CD4-positive, alpha-beta T cell treated with Interleukin-15 for 1 hour (primary cell): Measurements from ENCODE around the gene COA6.
"Not testable (repeated sequence)": the region's sequence is repeated elsewhere in the genome, so short reads cannot be mapped to it uniquely, and the experiment has no call there.

ENCODE experiments used
- DNase-seq: peaks from one replicate; pipeline ENCODE4 v3.0.0-alpha.2; 2020

Gene COA6

DNA sequence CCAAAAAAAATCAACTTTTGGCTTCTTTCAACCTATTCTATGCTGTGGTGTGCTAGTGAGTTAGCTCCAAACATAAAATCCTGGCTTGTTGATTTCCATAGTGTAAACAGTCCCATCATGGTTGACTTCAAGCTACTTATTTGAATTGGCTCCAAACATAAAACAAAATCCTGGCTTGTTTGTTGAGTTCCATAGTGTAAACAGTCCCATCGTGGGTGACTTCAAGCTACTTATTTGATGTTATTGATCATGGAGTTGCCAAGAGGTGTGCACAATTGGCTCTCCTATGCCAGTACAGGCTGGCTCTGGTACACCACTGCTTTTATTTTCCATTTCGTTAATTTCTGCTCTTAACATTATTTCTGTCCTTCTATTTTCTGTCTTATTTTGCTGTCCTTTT lies 1.8 kb upstream of the COA6 start:
- DNase-seq, result no peak

DNA sequence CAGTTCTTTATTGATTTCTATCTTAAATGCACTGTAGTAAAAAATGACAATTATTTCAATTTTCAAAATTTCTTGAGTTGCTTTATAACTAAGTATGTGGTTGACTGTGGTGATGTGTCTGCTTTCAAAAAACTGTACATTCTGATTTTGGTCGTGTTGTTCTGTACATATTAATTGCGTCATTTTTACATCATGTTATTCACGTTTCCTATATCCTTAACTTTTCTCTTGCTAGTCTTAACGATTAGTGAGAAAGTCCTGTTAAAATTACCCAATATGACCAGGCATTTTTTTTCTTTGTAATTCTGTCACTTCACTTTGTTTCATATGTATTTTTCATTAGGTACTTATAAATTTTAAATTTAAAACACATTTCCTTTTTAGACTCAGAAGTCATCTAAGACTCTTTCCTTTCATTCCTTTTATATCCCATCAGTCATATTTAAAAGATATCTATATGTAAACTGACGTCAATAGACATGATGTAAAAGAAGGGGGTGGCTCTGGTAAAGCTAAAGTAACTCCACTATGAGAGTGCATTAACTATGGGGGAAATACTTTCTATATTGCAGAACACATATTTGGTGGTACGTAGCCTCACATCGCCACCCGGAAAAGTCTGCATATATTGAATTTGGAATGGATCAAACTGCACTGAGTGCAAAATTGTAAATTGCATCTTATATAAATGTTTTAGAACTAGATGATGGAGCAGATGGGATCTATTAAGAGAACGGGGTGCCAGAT lies 1.1 kb upstream of the COA6 start:
- DNase-seq, result no peak

DNA sequence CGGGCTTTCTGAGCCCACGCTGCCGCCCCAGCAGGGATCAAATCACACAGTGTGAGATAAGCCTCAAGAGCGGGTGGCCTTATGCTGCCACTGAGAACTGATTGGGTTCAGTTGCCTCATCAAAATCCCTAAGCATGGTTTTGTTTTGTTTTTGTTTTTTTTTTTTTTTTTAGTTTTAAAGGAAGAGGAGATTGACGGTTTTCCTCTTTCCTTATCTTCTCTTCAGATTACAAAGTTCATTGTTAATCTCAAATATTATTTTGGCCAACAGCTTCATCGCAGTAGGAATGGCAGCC lies 651 bp downstream of the COA6 start:
- DNase-seq, result no peak

DNA sequence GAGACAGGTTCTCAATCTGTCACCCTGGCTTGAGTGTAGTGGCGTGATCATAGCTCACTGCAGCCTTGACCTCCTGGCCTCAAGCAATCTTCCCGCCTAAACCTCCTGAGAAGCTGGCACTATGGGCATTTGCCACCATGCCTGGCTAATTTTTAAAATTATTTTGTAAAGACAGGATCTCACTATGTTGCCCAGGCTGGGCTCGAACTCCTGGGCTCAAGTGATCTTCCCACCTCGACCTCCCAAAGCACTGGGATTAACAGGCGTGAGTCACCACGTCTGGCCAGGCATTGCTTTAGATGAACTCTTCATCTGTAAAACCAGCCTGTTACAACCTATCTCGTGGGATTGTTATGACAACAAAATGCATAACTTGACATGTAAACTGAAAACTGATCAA lies 2.4 kb downstream of the COA6 start:
- no peak for DNase-seq

DNA sequence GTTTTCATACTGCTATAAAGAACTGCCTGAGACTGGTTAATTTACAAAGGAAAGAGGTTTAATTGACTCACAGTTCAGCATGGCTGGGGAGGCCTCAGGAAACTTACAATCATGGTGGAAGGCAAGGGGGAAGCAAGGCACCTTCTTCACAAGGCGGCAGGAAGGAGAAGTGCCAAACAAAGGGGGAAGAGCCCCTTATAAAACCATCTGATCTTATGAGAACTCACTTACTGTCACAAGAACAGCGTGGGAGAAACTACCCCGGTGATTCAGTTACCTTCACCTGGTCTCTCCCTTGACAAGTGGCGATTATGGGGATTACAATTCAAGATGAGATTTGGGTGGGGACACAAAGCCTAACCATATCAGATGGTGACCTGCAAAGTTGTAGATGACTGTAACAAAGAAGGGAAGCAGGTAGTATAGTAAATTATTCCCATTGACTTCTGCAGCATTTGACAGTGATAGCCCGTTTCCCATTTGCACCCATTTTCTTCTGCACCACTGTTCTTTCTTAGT lies 6.4 kb downstream of the COA6 start:
- DNase-seq, result not testable (repeated sequence)

DNA sequence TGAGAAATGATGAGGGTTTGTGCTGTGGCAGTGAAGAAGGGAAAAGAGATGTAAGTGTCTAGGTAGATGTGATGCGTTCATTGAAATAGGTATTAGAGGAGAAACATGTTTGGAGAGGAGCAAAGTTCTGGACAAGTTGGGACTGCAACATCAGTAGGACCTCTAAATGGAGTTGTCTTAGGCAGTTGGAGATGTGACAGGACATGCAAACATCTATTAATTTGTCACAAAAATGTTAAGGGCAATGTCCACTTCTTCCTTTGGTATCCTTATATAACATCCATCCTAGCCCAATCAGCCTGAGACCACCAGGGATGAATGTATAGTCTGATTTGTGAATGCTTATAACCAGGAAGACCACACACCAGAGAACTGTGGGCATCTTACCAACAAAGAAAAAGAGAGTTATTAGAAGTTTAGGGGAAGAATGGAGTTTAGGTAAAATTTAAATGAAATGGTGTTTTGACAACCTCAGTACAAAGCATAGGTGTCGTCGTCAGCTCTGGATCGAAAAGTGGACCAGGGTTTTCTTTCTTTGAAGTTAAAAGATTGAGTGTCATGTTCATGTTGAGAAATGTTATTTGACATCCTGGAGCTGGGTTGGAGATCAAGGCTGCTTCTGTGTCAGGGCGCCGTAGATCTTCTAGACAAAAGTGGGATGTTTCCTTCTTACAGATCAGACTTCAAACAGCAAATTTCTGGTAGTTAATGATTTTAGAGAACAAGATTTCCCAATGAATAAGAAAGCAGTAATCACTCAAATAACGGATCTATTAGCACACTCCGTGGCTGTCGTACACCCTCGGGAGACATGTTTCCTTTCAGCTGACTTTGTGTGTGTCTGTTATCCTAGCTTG lies 8.7 kb downstream of the COA6 start:
- no peak for DNase-seq

DNA sequence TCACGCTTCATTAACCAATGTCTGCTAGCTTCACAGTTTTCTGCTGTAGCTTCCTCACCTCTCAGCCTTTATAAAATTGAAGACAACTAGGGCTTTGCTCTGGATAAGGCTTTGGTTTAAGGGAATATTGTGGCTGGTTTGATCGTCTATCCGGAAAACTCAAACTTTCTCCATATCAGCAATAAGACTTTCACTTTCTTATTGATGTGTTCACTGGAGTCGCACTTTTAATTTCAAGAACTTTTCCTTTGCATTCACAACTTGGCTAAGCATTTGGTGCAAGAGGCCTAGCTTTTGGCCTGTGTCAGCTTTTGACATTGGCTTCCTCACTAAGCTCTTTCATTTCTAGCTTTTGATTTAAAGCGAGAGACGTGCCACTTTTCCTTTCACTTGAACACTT lies 12.9 kb downstream of the COA6 start:
- no peak for DNase-seq

DNA sequence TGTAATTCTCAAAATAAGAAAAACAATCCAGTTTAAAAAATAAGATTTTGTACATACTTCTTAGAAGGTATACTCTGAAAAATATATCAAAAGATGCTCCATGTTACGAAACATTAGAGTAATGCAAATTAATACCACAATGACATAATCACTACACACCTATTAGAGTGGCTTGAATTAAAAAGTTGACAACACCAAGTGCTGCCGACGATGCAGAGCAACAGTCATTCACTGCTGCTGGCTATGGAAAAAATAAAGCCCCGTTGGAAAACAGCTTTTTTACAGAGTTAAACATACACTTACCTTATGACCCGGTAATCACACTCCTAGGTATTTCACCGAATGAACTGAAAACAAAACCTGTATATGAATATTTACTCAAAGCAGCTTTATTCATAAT lies 14.8 kb downstream of the COA6 start:
- DNase-seq, result no peak

DNA sequence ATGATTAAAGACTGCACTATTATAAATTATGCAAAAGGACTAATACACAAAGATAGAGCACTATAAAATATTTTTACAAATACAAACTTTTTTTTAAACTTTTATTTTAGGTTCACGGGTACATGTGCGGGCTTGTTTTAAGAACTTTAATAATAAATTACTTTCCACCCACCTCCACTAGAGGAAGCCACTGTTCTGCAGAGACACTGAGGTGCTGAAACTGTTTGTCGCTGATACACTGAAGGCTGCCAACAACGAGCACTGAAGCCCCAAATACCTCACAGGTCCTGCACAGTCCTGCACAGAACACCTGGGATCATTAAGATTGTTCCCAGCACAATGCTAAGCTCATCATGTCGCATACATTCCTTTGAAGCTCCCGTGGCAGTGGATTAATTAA lies 19.9 kb downstream of the COA6 start:
- DNase-seq, result no peak

DNA sequence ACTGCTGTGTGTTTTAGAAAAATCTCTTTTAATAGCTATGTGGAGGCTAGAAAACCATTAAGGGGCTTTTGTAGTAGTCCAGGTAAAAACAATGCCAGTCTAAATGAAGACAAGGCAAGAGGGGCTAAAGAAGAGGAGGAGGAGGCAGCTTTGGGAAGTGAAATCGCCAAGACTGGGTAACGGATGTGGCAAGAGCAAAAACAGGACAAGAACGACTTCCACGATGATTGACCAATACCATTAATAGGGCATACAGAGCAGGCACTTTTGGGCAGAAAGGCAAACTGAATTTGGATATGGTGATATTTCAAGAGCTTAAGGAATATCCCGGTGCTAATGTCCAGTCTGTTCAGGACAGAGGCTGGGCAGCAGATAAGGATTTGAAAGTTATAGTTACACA lies 22.0 kb downstream of the COA6 start:
- no peak for DNase-seq

DNA sequence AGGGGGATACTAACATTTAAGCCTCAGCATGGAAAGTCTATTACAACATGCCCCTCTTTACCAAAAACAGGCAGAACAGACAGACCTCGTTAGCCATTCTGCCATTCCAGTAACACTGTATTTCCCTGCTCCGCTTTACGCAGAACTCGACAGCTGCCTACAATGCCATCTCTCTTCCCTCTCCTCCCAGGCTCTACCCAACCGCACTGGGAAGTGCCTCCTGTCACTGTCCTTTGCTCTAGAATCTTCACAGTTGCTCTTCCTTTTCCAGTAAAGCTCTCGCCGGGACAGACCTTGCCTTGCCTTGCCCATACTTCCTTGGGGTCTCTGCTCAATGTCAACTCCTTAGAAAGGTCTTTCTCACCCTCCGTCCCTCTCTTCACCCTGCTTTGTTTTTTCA lies 22.8 kb downstream of the COA6 start:
- DNase-seq, result no peak

DNA sequence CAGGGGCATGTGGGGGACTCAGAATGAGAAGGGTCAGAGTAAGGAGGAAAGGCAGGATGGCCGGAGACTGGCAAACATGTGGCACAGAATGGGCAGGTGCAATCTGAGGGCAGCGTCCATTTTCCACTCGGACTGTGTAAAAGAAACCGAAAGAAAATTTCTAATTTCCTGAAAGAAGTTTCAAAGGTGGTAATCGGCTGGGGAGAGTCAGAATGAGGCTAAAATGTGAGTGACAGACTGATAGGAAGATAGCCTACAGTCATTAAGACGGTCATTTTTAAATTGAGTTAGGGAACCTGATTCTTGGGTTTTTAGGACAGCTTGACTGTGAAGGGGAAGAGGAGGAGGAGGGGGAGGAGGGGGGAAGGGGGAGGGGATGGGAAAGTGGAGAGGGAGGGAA lies 23.6 kb downstream of the COA6 start:
- no peak for DNase-seq

DNA sequence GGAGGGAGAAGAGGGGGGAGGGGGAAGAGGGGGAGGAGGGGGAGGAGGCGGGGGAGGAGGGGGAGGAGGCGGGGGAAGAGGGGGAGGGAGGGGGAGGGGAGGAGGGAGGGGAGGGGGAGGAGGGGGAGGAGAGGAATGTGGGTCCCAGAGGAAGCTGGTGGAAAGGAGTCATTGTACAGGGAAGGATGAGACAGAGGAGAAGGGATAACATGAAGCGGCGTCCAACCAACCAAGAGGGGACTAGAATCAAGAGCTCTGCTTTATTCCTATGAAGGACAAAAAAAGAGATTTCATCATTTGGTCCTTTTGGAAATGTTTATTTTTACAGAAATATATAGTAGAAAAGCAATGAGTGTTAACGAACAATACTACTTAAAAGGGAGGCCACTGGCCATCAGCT lies 24.5 kb downstream of the COA6 start:
- DNase-seq, result no peak

DNA sequence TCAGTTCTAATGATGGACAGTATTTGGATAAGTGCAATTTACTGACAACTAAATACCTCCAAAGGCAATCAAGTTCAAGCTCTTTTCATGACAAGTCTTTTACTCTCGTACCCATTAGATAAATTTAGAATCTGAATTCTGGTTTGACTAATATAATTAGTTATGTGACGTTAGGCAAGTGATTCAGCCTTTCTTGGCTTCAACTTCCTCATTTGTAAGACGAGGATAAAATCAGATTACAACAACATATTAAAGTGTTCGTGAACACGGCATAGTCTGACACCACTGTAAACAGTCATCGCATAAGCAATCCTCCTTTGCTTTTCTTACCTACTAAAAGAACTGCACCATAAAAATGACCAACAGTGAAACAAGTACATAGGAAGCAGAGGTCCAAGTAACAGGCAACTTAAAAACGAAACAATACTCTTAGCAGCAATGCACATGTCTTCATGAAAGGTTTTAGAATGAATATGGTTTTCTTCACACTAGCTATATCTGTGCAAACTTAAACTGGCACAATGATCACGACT lies 25.7 kb downstream of the COA6 start:
- no peak for DNase-seq

DNA sequence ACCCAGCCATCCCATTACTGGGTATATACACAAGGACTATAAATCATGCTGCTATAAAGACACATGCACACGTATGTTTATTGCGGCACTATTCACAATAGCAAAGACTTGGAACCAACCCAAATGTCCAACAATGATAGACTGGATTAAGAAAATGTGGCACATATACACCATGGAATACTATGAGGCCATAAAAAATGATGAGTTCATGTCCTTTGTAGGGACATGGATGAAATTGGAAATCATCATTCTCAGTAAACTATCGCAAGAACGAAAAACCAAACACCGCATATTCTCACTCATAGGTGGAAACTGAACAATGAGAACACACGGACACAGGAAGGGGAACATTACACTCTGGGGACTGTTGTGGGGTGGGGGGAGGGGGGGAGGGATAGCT lies 26.3 kb downstream of the COA6 start:
- DNase-seq, result not testable (repeated sequence)

DNA sequence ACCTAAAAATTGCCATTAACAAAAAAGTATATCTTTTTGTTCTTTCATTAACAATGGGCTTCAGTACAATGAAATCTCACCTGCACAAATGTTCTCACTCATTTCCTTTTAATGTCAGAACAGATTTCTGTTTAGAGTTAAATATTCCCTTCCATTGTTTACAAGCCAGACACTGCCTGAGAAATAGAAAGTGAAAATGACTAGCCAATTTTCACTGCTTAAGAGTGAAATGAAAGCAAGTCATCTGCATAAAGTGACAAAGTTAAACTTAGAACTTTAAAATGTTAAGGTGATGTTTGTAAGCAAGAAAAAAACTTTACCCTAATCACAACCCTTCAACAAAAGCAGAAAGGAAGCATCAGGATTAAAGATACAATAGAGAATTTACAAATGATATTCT lies 27.5 kb downstream of the COA6 start:
- no peak for DNase-seq

DNA sequence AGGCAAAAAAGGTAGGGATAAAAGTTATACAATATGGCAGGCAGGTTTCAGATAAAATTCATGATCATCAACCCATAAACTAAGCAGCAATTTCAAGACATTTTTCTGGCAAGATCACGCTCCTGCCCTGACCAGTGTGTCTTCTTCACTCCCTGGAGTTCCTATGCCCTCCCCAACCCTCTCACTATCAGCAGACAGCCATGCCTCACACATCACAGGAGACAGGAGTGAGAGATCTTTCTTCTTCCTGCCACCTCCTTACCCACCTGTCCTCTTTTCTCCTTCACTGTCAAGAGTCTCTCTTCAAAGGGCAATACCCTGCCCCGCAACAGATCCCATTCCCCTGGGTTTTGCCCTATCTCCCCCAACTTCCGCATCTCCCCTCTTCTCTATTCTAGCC lies 28.4 kb downstream of the COA6 start:
- DNase-seq, result no peak

DNA sequence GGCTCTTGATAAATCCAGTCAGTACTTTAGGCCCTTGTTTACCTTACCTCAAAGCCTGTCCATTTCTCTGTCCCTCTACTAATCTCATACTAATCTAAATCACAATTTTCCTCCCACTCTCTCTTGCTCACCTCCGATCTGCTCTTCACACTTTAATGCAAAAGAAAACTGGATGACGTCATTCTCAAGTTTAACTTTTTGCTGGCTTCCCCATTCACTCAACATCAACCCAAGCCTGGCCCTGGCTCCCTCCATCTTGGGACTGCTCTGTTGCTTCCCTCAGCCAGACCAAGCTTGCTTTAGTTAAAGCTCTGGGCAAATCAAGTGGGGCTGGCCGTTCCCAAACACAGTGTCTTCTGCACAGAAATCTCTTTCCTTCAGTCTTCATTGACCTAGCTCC lies 29.7 kb downstream of the COA6 start:
- no peak for DNase-seq

DNA sequence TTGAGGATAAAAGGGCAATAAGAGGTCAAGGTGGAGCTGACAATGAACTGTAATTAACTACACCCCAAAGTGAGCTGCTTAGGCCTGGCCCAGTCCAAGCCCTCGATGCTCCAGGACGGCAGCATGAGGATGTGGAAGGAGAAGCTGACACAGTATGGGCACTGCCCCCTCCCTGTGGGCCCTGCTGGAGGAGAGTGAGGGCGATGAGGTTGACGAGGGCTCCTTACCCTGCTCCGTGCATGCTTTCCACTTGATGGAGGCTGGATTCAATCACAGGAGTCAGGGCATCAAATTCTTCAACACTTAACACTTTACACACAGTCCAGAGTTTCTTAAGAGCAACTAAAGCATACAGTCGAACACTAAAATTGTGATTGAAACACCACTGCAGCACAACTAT lies 32.4 kb downstream of the COA6 start:
- no peak for DNase-seq

DNA sequence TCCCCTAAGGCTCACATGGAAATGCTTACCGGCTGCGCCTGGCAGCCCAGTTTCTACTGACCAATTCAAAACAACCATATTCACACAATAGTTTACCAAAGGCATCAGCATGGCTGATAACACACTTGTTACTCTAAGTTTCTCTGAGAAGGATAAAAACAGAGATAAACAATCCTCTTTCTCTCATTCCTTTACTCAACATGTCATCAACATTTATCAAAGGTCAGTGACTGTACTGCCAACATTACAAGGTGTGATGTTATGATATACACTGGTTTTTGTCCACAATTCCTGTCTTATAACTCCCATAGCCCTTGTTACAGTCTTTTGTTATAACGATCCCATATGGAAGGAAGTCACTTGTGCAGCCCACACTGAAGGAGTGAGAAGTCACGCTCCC lies 33.6 kb downstream of the COA6 start:
- no peak for DNase-seq

DNA sequence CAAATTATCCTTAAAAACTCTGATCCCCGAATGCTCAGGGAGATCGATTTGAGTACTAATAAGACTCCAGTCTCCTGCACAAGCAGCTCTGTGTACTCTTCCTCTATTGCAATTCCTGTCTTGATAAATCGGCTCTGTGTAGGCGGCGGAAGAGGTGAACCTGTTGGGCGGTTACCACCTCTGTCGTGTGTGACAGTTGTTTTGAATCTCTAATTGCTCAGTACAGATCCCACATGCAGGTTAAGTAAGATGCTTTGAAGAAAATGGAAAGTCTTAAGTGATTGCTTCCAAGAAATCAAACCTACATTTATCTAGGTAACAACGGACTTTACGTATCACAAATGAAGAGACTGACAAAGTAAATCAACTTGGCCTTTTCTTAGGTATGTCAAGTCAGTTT lies 35.5 kb downstream of the COA6 start:
- DNase-seq, result peak; percentile 74

DNA sequence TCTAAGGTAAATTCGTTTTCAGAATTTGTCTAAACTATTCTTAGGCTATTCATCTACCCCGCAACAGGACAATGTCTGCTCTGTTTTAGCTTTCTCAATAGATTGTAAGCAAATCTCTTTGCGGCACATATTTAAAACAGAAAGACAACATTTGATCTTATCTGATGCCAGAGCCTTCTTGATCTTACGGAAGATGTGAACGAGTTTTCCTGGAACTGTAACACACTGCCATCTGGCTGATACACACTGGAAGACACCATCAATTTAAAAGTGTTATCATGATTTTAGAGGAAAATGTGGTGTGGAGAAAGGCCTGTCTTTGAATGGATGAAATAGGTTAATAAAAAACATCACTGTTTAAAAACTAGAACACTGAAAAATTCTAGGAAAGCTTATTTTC lies 36.1 kb downstream of the COA6 start:
- peak; percentile 22 for DNase-seq

DNA sequence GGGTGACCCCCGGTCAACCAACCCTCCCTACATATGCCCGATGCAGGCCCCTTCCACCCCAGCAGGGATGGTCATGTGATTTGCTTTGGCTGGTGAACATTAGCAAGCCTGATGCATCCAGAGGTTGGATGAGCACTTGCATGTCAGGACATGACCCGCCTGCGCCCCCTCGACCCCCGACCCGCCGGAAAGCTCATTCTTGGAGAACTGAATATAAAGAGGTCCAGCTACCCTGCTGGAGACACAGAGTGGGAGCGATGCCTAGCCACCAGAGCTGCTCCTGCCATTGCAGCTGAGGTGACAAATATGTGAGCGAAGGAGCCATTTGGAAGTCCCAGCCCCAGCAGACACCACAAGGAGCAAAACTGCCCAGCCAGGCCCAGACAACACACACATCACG lies 39.6 kb downstream of the COA6 start:
- no peak for DNase-seq

DNA sequence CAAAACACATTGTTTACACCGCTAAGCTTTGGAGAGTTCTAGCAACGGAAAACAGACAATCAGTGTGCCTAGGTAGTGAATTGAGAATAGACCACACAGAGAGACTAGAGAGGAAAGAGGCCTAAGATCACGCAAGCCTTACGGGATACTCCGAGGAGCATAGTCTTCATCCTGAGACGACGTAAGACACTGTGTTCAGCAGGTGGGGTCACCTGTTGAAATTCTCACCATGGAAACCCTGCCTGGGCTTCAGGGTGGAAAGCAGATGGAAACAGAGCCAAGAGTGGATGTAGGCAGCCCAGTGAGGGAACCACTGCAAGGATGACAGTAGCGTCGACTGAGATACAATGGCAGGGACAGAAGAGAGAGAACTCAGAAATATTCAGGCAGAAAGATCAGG lies 40.2 kb downstream of the COA6 start:
- DNase-seq, result no peak
